CD14-positive monocyte (primary cell): ENCODE measurements around the gene LDB3. TPM values are rescaled to one million over a fixed set of nuclear protein-coding genes. Genes with fewer than 3 reads are reported as not detected.

Experiments
- DNase-seq, 3 donors: peaks; one replicate each; pipeline ENCODE4 v3.0.0-alpha.2; 2011 to 2022
- H2AFZ ChIP-seq: 2 replicates; pipeline ENCODE4 v1.6.0; 2012; ENCODE audit warnings: mild to moderate bottlenecking, low read depth, low read length, inconsistent platforms; ENCODE audit not compliant: insufficient read depth, poor library complexity, severe bottlenecking
- H3K27ac ChIP-seq, 2 donors: 1 replicate in 1 of 2; 2 replicates in 1 of 2; pipeline ENCODE4 v1.5.1; 2012 to 2013; ENCODE audit warnings: low read length in 2 of 2, control low read depth in 1 of 2, inconsistent platforms in 1 of 2, low read depth in 1 of 2, mild to moderate bottlenecking in 1 of 2
- H3K27me3 ChIP-seq, 2 donors: one replicate each; pipeline versions ENCODE4 v1.6.0 to v1.6.1; 2011 to 2013; ENCODE audit warnings: low read length in 2 of 2; ENCODE audit not compliant: control insufficient read depth in 2 of 2, insufficient read depth in 2 of 2
- H3K36me3 ChIP-seq, 2 donors: replicated peaks in 1 of 2; 1 replicate in 1 of 2; 2 replicates in 1 of 2; pipeline versions ENCODE4 v1.5.1 to v1.6.1; 2012 to 2013; ENCODE audit warnings: low read length in 2 of 2, control low read depth in 1 of 2, inconsistent platforms in 1 of 2, mild to moderate bottlenecking in 1 of 2; ENCODE audit not compliant: insufficient read depth in 2 of 2, control insufficient read depth in 1 of 2
- H3K4me1 ChIP-seq, 2 donors: 1 replicate in 1 of 2; 2 replicates in 1 of 2; pipeline versions ENCODE4 v1.5.1 to v1.6.1; 2012 to 2013; ENCODE audit warnings: low read length in 2 of 2, control low read depth in 1 of 2, inconsistent platforms in 1 of 2, mild to moderate bottlenecking in 1 of 2, moderate library complexity in 1 of 2; ENCODE audit not compliant: insufficient read depth in 2 of 2, control insufficient read depth in 1 of 2
- H3K4me2 ChIP-seq: replicated peaks from 2 replicates; pipeline ENCODE3; 2012; ENCODE audit warnings: low read length, moderate library complexity, mild to moderate bottlenecking; ENCODE audit not compliant: poor library complexity, severe bottlenecking; ENCODE audit errors: extremely low read depth
- H3K4me3 ChIP-seq, 3 experiments: fragments of 200-600 bp in 1 of 3; sonication (generic) in 1 of 3; replicated peaks in 1 of 3; 1 replicate in 2 of 3; 2 replicates in 1 of 3; pipeline ENCODE4 v1.5.1; 2011 to 2013; ENCODE audit warnings: low read length in 3 of 3, mild to moderate bottlenecking in 3 of 3, control low read depth in 2 of 3, low read depth in 2 of 3, inconsistent platforms in 1 of 3, moderate library complexity in 1 of 3
- H3K79me2 ChIP-seq: 2 replicates; pipeline ENCODE4 v1.6.0; 2012; ENCODE audit warnings: mild to moderate bottlenecking, control low read depth, inconsistent platforms, low read length, moderate library complexity; ENCODE audit not compliant: insufficient read depth
- H3K9ac ChIP-seq: 2 replicates; pipeline ENCODE4 v1.6.0; 2017; ENCODE audit warnings: low read length, mild to moderate bottlenecking; ENCODE audit not compliant: insufficient read depth, poor library complexity, severe bottlenecking
- H3K9me3 ChIP-seq, 2 donors: replicated peaks in 1 of 2; 1 replicate in 1 of 2; 2 replicates in 1 of 2; pipeline versions ENCODE4 v1.5.1 to v1.6.1; 2012 to 2013; ENCODE audit warnings: low read length in 2 of 2, control low read depth in 1 of 2; ENCODE audit not compliant: control insufficient read depth in 1 of 2, insufficient read depth in 1 of 2
- H4K20me1 ChIP-seq: 2 replicates; pipeline ENCODE4 v1.6.0; 2012; ENCODE audit warnings: mild to moderate bottlenecking, low read length, control low read depth, moderate library complexity; ENCODE audit not compliant: insufficient read depth
- H3K27ac Mint-ChIP-seq, 7 donors: one replicate each; pipeline ENCODE4 v1.8.0; 2020; ENCODE audit warnings: mild to moderate bottlenecking in 7 of 7, mixed read lengths in 7 of 7, moderate library complexity in 6 of 7, inconsistent platforms in 2 of 7
- H3K27me3 Mint-ChIP-seq, 3 donors: one replicate each; pipeline ENCODE4 v1.8.0; 2021 to 2022; ENCODE audit warnings: low read depth in 3 of 3, mild to moderate bottlenecking in 3 of 3, mixed read lengths in 3 of 3, moderate library complexity in 3 of 3, inconsistent platforms in 1 of 3
- H3K36me3 Mint-ChIP-seq, 2 donors: one replicate each; pipeline ENCODE4 v1.8.0; 2020; ENCODE audit warnings: mixed read lengths in 2 of 2, inconsistent platforms in 1 of 2, mild to moderate bottlenecking in 1 of 2
- H3K4me1 Mint-ChIP-seq: one replicate; pipeline ENCODE4 v1.8.0; 2020; ENCODE audit warnings: mild to moderate bottlenecking, mixed read lengths
- H3K4me3 Mint-ChIP-seq, 2 donors: one replicate each; pipeline ENCODE4 v1.8.0; 2020; ENCODE audit warnings: mild to moderate bottlenecking in 2 of 2, mixed read lengths in 2 of 2, moderate library complexity in 1 of 2
- H3K9me3 Mint-ChIP-seq, 7 donors: one replicate each; pipeline ENCODE4 v1.8.0; 2020 to 2022; ENCODE audit warnings: mixed read lengths in 7 of 7, mild to moderate bottlenecking in 6 of 7, moderate library complexity in 6 of 7, inconsistent platforms in 2 of 7
- WGBS: methylation state at CpG from one replicate; pipeline ENCODE4 v1.1.5; 2013; ENCODE audit warnings: missing lambda C conversion rate; ENCODE audit not compliant: insufficient coverage; 5-methylcytosine and 5-hydroxymethylcytosine counted together
- intact Hi-C, 2 donors: fragments of 100-400 bp; cut with micrococcal nuclease; formaldehyde crosslinking; loops; one replicate each; pipeline versions ENCODE4 v1.15.0 to v1.15.1; 2023
- polyA plus RNA-seq, 3 donors: library from polyadenylated mRNA; depleted of rRNA in 1 of 3; unstranded in 2 of 3; stranded (reverse) in 1 of 3; fragments of 300-500 nt in 2 of 3; fragments of >200 nt in 1 of 3; fragmentation: Illumina TruSeq in 2 of 3; gene quantifications; 1 replicate in 2 of 3; 2 replicates in 1 of 3; pipeline ENCODE4 v1.2.3, GENCODE V29; 2012 to 2021
- TF ChIP-seq, protein P1 (sequence below): fragments of 200-600 bp; IDR thresholded peaks from one replicate; pipeline ENCODE4 v1.8.0; 2022; ENCODE audit warnings: antibody characterized with exemption, mild to moderate bottlenecking

Gene LDB3
- polyA plus RNA-seq, 3 donors: not detected

DNA sequence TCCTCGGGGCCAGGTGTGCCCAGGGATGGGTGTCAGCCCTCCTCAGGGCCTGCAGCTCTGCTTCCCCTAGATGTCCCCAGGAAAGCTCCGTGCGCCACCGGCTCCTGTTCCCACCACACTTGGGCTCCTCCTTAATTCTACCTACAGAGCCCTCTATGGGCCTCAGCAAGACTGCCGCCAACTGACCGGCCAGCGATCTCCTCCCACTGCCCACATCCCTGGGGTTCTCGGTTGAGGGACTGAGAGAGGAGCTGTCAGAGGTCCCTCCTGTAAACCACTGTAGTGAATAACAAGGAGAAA, 5.3 kb upstream of the LDB3 start:
- peak overlapping the region; percentile 4 for H3K9ac ChIP-seq
- TF ChIP-seq, protein P1, sequence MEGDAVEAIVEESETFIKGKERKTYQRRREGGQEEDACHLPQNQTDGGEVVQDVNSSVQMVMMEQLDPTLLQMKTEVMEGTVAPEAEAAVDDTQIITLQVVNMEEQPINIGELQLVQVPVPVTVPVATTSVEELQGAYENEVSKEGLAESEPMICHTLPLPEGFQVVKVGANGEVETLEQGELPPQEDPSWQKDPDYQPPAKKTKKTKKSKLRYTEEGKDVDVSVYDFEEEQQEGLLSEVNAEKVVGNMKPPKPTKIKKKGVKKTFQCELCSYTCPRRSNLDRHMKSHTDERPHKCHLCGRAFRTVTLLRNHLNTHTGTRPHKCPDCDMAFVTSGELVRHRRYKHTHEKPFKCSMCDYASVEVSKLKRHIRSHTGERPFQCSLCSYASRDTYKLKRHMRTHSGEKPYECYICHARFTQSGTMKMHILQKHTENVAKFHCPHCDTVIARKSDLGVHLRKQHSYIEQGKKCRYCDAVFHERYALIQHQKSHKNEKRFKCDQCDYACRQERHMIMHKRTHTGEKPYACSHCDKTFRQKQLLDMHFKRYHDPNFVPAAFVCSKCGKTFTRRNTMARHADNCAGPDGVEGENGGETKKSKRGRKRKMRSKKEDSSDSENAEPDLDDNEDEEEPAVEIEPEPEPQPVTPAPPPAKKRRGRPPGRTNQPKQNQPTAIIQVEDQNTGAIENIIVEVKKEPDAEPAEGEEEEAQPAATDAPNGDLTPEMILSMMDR: no peak
- H3K36me3 ChIP-seq: no peaks in the 10 kb centered on the region
- H3K27ac Mint-ChIP-seq: no peak overlapping the region
- H3K4me2 ChIP-seq: no peak overlapping the region
- DNase-seq: no peak
- H3K27me3 Mint-ChIP-seq: peaks cover 2 to 6% (median 2%) of the 10 kb centered on the region in 3 donors
- no peaks in the 10 kb centered on the region for H3K9me3 Mint-ChIP-seq
- H3K4me3 ChIP-seq: no peak overlapping the region
- no peak overlapping the region for H3K27ac ChIP-seq
- H2AFZ ChIP-seq: no peak overlapping the region
- H3K4me1 ChIP-seq: no peaks in the 10 kb centered on the region
- no peaks in the 10 kb centered on the region for H3K9me3 ChIP-seq
- H3K79me2 ChIP-seq: no peaks in the 10 kb centered on the region
- H3K4me3 Mint-ChIP-seq: no peak overlapping the region
- no peaks in the 10 kb centered on the region for H3K27me3 ChIP-seq
- intact Hi-C loops: no loop called here
- H3K4me1 Mint-ChIP-seq: no peaks in the 10 kb centered on the region
- no peaks in the 10 kb centered on the region for H3K36me3 Mint-ChIP-seq
- H4K20me1 ChIP-seq: no peaks in the 10 kb centered on the region
- WGBS: 91% methylated on average over 2 of the region's 8 CpGs

- H3K9me3 Mint-ChIP-seq: no peaks in the 10 kb centered on the region
- no peak for DNase-seq
Observed at GRCh38 chr10:86663576-86664339, 4.6 kb upstream of the LDB3 start.

More at GRCh38 chr10:86663576-86664339, 4.6 kb upstream of the LDB3 start:
- intact Hi-C loops: no loop called here
- no peak overlapping the region for H3K27ac Mint-ChIP-seq
- no peak overlapping the region for H3K4me3 ChIP-seq
- 91% methylated on average over 6 of the region's 10 CpGs for WGBS
- no peaks in the 10 kb centered on the region for H3K36me3 ChIP-seq
- no peaks in the 10 kb centered on the region for H3K9me3 ChIP-seq
- H3K9ac ChIP-seq: peak overlapping the region; percentile 4
- H3K36me3 Mint-ChIP-seq: no peaks in the 10 kb centered on the region
- H3K27me3 Mint-ChIP-seq: peaks cover 2 to 9% (median 2%) of the 10 kb centered on the region in 3 donors
- H3K79me2 ChIP-seq: no peaks in the 10 kb centered on the region
- no peaks in the 10 kb centered on the region for H4K20me1 ChIP-seq
- H3K4me2 ChIP-seq: no peak overlapping the region
- H3K4me3 Mint-ChIP-seq: no peak overlapping the region
- no peaks in the 10 kb centered on the region for H3K4me1 ChIP-seq
- no peak overlapping the region for H2AFZ ChIP-seq
- H3K4me1 Mint-ChIP-seq: no peaks in the 10 kb centered on the region
- H3K27ac ChIP-seq: no peak overlapping the region
- TF ChIP-seq, protein P1: no peak
- H3K27me3 ChIP-seq: no peaks in the 10 kb centered on the region
